Activated T-cell treated with anti-CD3 and anti-CD28 coated beads, Interleukin-2, amount 50 U/mL, for 1 hour (primary cell): ENCODE results near the gene S100A2.
"Not testable (repeated sequence)": the region's sequence is repeated elsewhere in the genome, so short reads cannot be mapped to it uniquely, and the experiment has no call there.

Source experiments
- DNase-seq: peaks from one replicate; pipeline ENCODE4 v3.0.0-alpha.2; 2020

S100A2 gene

DNA sequence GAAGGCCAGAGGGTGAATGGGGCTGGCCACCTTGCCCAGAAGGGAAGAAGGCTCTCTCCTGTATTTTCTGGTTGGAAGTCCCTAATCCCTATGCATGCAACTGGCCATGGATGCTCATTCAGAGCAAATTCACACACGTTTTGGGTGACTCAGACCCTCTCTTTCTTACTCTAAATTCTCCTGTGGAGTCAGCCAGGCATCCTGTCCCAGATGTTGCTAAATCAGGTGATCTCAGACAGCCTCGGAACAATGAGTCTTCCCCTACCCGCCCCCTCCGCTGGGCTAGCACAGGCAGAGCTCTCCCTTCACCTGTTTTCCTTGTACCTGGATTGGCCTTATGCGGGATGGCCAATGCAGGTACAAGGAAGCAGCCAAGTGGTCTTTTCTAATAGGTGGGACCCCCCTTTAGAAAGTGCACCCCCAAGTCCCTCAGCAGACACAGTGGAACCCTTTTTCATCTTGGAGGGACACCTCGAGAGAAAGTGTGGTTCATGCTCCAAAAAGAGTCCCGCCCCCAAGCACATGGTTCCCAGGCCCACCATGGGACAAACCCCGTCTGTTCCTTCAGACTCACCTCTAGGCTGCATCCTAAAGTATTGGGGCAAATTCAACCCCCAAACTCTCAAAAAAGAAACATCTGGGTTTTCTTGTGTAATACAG lies 38.5 kb downstream of the S100A2 start:
- DNase-seq, result no peak

- no peak for DNase-seq
Measured at GRCh38 chr1:153526132-153526543, 39.5 kb downstream of the S100A2 start.

DNA sequence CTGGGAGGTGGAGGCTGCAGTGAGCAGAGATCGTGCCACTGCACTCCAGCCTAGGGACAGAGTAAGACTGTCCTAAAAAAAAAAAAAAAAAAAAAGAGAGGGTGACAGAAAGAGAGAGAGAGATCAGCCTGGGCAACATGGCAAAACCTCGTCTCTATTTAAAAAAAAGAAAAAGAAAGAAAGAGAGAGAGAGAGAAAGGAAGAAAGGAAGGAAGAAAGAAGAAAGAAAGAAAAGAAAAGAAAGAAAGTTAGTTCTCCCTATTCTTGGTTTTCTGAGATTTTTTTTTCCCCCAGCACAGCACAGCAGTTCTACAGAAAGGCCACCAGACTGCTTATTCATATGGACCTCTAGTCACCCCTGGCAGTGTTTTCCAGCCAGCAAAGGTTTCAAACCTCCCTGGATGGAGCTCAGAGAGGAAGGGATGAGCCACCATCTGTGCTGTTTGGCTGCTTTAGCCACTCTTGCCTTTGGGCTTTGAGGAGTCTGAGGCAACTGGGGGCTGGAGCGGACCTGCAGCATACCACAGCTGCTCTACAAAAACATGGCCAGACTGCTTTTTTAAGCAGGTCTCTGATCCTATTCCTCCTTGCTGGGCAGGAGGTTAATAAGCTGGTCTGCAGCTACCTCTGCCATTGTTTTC lies 40.4 kb downstream of the S100A2 start:
- no peak for DNase-seq

GRCh38 chr1:153522353-153523048 lies 43.1 kb downstream of the S100A2 start:
- not testable (repeated sequence) for DNase-seq

GRCh38 chr1:153521808-153522207 lies 43.8 kb downstream of the S100A2 start:
- not testable (repeated sequence) for DNase-seq

GRCh38 chr1:153520818-153521476 lies 44.7 kb downstream of the S100A2 start:
- no peak for DNase-seq

DNA sequence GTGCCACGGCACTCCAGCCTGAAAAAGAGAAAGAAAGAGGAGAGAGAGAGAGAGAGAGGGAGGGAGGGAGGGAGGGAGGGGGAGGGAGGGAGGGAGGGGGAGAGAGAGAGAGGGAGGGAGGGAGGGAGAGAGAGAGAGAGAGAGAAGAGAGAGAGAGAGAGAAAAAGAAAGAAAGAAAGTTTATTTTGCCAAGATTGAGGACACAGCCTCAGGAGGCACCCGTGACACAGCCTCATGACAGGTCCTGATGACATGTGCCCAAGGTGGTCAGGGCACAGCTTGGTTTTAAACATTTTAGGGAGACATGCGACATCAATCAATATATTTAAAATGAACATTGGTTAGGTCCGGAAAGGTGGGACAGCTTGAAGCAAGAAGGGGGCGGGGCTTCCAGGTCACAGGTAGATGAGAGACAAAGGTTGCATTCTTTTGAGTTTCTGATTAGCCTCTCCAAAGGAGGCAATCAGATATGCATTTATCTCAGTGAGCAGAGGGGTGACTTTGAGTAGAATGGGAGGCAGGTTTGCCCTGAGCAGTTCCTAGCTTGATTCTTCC lies 45.4 kb downstream of the S100A2 start:
- not testable (repeated sequence) for DNase-seq

- DNase-seq, result no peak
Measured at GRCh38 chr1:153519242-153519641, 46.4 kb downstream of the S100A2 start.

DNA sequence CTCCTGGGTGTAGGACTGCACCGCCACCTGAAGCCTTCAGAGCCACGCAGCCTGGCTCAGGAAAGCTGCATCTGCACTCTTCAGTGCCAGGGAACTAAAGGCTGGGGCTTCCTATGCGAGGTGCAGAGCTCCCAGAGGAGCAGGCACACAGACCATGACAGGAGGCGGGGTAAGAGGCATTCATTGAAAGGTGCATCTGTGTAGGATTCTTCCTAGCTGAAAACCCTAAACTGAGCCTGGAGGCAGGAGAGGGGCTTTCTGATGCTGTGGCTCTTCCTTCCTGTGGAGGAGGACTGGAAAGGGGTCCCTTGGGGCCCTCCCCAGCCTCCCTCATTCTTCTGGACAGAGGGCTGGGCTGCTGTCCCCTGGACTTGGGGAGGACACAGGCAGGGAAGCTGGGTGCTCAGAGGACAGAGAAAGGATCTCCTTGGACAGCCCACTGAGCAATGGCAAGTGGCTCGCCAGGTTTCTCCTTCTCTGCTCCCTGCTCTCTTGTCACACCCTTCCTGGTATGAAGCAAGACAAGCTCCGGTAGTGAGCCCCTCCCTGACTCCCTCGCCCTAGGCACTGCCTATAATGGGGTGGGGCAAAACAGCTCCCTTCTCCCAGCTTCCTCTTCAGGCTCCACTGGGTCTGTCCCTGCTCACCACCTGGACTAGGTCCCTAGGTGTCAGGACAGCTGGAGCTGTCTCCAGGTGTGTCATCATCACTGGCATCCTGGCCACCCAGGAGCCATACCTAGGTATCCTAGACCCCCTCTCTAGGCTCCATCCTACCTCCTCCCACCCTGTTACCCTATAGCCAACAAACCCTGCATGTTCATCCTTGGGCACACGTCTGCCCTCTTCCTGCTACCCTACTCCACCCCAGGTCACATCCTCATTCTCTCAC lies 49.9 kb downstream of the S100A2 start:
- DNase-seq, result no peak

- no peak for DNase-seq
Measured at GRCh38 chr1:153513666-153514065, 52.0 kb downstream of the S100A2 start.

DNA sequence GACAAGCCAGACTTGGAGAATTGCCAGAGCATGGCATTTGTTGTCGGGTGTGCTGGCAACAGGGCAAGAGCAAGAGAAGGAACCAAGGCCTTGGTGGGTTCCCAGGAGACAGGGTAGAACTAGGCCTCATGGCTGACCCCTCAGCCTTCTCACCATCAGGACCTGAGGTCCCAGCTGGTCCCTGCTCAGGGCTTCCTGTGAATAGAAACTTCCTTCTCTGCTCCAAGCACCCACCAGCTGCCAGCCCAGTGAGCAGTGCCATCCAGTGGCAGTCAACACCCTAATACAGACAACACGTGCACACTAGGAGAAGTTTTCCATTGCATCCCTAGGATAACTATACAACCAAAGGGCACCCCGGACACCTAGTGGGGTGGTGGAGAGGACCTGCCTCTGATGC lies 52.6 kb downstream of the S100A2 start:
- DNase-seq, result no peak
